SK-N-SH (cell line): ENCODE measurements around the gene LGALS9C. TPM values are rescaled to one million over a fixed set of nuclear protein-coding genes. Genes with fewer than 3 reads are reported as not detected.
"Not testable (repeated sequence)": the region's sequence is repeated elsewhere in the genome, so short reads cannot be mapped to it uniquely, and the experiment has no call there.

ENCODE experiments used
- CTCF ChIA-PET: fragments of 300-600, 350-600 bp; formaldehyde crosslinking; extraction: SDS; loops from one replicate; lab custom pipeline; 2021; lab: Yijun Ruan, JAX
- POLR2A ChIA-PET: fragments of 350-600 bp; sonication (Branson Sonifier 250); formaldehyde crosslinking; extraction: SDS; loops from one replicate; lab custom pipeline; 2020; ENCODE audit warnings: antibody characterized with exemption, inconsistent platforms; lab: Yijun Ruan, JAX
- DNase-seq: peaks from one replicate; pipeline ENCODE4 v3.0.0; 2012
- H2AFZ ChIP-seq: fragments of 200-600 bp; sonication (generic); 2 replicates; pipeline ENCODE4 v1.8.1; 2016; ENCODE audit warnings: antibody characterized with exemption, mild to moderate bottlenecking, low read depth
- H3F3A ChIP-seq: fragments of 200-600 bp; sonication (generic); replicated peaks from 2 replicates; pipeline ENCODE3; 2016; ENCODE audit warnings: antibody characterized with exemption, mild to moderate bottlenecking; ENCODE audit not compliant: insufficient read depth
- H3K27ac ChIP-seq, 2 experiments: fragments of 200-500 bp in 1 of 2; fragments of 200-600 bp in 1 of 2; sonication (Bioruptor generic) in 1 of 2; sonication (generic), shearing (Covaris generic) in 1 of 2; 2 replicates each; pipeline versions ENCODE4 v1.5.1 to v1.6.1; 2014 to 2016; ENCODE audit warnings: low read depth in 2 of 2, inconsistent platforms in 1 of 2, low read length in 1 of 2, mild to moderate bottlenecking in 1 of 2, mixed read lengths in 1 of 2
- H3K27me3 ChIP-seq: fragments of 200-600 bp; sonication (generic), shearing (Covaris generic); 2 replicates; pipeline ENCODE4 v1.6.1; 2016; ENCODE audit warnings: mixed run types; ENCODE audit not compliant: insufficient read depth
- H3K36me3 ChIP-seq, 2 experiments: fragments of 200-500 bp in 1 of 2; fragments of 200-600 bp in 1 of 2; sonication (Bioruptor generic) in 1 of 2; sonication (generic) in 1 of 2; replicated peaks in 1 of 2; 2 replicates each; pipeline versions ENCODE3 to v1.5.1; 2014 to 2016; ENCODE audit warnings: low read length in 1 of 2, mild to moderate bottlenecking in 1 of 2; ENCODE audit not compliant: insufficient read depth in 2 of 2, control insufficient read depth in 1 of 2
- H3K4me1 ChIP-seq, 2 experiments: fragments of 200-500 bp in 1 of 2; fragments of 200-600 bp in 1 of 2; sonication (Bioruptor generic) in 1 of 2; sonication (generic), shearing (Covaris generic) in 1 of 2; 2 replicates each; pipeline versions ENCODE4 v1.5.1 to v1.6.1; 2014 to 2016; ENCODE audit warnings: low read depth in 1 of 2, low read length in 1 of 2, mixed run types in 1 of 2; ENCODE audit not compliant: insufficient read depth in 2 of 2, control insufficient read depth in 1 of 2
- H3K4me2 ChIP-seq: fragments of 200-600 bp; sonication (generic), shearing (Covaris generic); 2 replicates; pipeline ENCODE4 v1.6.1; 2017; ENCODE audit warnings: mixed run types
- H3K4me3 ChIP-seq, 2 experiments: fragments of 200-500 bp in 1 of 2; fragments of 200-600 bp in 1 of 2; sonication (Bioruptor generic) in 1 of 2; sonication (generic), shearing (Covaris generic) in 1 of 2; 2 replicates each; pipeline versions ENCODE4 v1.5.1 to v1.8.1; 2014 to 2016; ENCODE audit warnings: low read depth in 2 of 2, inconsistent platforms in 1 of 2, low read length in 1 of 2, mild to moderate bottlenecking in 1 of 2, mixed read lengths in 1 of 2, moderate library complexity in 1 of 2
- H3K79me2 ChIP-seq: fragments of 200-600 bp; sonication (generic); 2 replicates; pipeline ENCODE4 v1.8.1; 2017; ENCODE audit warnings: mild to moderate bottlenecking; ENCODE audit not compliant: insufficient read depth
- H3K9ac ChIP-seq: fragments of 200-600 bp; sonication (generic); 2 replicates; pipeline ENCODE4 v1.6.1; 2017; ENCODE audit warnings: mixed run types
- H3K9me2 ChIP-seq: fragments of 200-600 bp; sonication (generic); 2 replicates; pipeline ENCODE4 v1.6.1; 2017; ENCODE audit warnings: mixed run types
- H3K9me3 ChIP-seq: fragments of 200-600 bp; sonication (generic); 2 replicates; pipeline ENCODE4 v1.6.1; 2017; ENCODE audit warnings: mixed run types, mild to moderate bottlenecking, moderate library complexity
- H4K20me1 ChIP-seq: fragments of 200-600 bp; sonication (generic); 2 replicates; pipeline ENCODE4 v1.6.1; 2017; ENCODE audit warnings: mild to moderate bottlenecking, mixed run types; ENCODE audit not compliant: insufficient read depth
- WGBS: methylation state at CpG from one replicate; pipeline ENCODE4 v1.1.6; 2017; ENCODE audit warnings: low lambda C conversion rate; 5-methylcytosine and 5-hydroxymethylcytosine counted together
- polyA plus RNA-seq, 3 experiments: library from polyadenylated mRNA; depleted of rRNA; stranded (reverse); fragments of >200 nt; gene quantifications; 2 replicates each; pipeline ENCODE4 v1.2.3, GENCODE V29; 2012

LGALS9C gene
- polyA plus RNA-seq, 1 of the 3 experiments (the other 2 are of a cell fraction): not detected

DNA sequence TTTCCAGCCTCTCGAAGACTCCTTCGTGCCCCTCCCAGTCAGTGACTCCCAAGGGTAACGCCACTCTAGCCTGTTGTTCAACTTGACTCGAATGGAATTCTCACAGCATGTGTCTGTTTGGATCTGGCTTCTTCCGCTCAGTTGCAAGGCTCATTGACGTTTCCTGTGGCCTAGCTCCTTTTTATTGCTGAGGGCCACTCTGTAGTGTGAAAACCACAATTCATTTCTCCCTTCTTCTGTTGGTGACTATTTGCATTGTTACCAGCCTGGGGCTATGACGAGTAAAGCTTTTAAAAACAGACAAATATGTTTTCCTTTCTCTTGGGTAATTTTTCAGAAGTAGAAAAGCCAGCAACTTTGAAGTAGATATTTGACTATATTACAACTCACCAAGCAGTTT, 1.8 kb upstream of the LGALS9C start:
- 48% methylated on average over 4 of the region's 7 CpGs for WGBS
- H4K20me1 ChIP-seq, H3K36me3 ChIP-seq, H3K27me3 ChIP-seq, H3K27ac ChIP-seq, H3K9me3 ChIP-seq, H3K4me1 ChIP-seq, H3K79me2 ChIP-seq, CTCF ChIA-PET, DNase-seq, H3K9me2 ChIP-seq, H3K4me2 ChIP-seq, H3K4me3 ChIP-seq, H3F3A ChIP-seq, H2AFZ ChIP-seq, POLR2A ChIA-PET, H3K9ac ChIP-seq: not testable (repeated sequence)

DNA sequence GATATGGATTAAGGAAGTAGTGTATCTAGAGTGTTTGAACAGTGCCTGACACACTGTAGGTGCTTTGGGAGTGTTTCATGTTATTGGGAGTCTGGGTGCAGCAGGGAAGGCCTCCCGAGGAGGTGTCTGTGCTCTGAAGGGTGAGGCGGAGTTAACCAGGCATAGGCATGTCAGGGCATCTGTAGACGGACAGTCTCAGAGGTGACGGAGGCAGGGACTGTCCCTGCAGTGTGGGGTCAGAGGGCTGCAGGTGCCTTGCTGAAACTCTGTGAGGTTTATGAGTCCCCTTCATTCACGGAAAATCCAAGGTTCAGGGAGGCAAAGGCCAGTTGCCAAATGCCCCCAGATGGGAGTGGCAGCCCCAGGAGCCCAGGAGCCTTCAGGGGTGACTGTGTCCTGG, 778 bp downstream of the LGALS9C start:
- CTCF ChIA-PET, H3K27ac ChIP-seq, H3K4me1 ChIP-seq, H3F3A ChIP-seq, DNase-seq, H3K9ac ChIP-seq, H3K79me2 ChIP-seq, H3K4me2 ChIP-seq, H4K20me1 ChIP-seq, H3K4me3 ChIP-seq, H3K27me3 ChIP-seq, H3K36me3 ChIP-seq, POLR2A ChIA-PET, H2AFZ ChIP-seq, H3K9me2 ChIP-seq, H3K9me3 ChIP-seq: not testable (repeated sequence)
- WGBS: no CpG with 5 or more reads among the region's 5 CpGs

GRCh38 chr17:18478362-18478761, 1.8 kb downstream of the LGALS9C start:
- H3K27me3 ChIP-seq, POLR2A ChIA-PET: not testable (repeated sequence)
- WGBS: no CpG with 5 or more reads among the region's 12 CpGs

DNA sequence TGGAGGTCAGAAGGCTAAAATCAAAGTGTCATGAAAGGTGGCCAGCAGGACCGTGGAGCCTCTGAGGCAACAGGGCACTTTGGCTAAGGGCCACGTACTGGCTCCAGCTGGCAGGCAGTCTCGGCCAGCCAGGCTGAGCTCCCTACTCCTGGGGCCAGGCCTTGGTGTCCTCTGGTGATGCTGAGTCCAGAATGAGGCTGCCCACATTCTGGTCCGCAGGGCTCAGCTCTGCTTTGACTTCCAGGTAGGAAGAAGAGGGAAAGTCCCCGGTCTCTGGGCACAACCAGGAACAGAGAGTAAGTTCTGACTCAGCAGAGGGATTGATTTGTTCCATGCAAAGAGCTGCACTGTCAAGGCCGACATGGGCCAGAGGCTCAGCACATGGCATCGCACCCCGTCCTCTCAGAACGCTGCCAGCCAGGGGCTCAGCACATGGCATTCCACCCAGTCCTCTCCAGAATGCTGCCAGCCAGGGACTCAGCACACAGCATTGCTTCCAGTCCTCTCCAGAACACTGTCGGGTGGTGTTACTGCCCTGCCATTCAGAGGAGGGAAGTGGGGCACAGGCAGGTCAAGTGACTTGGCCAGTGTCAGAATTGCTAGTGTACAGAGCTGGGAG, 2.5 kb downstream of the LGALS9C start:
- H3K36me3 ChIP-seq, H3K9ac ChIP-seq, H3K27me3 ChIP-seq, DNase-seq, H3F3A ChIP-seq, CTCF ChIA-PET, H3K27ac ChIP-seq, H3K79me2 ChIP-seq, H3K4me2 ChIP-seq, H4K20me1 ChIP-seq, H3K9me2 ChIP-seq, H2AFZ ChIP-seq, POLR2A ChIA-PET, H3K4me3 ChIP-seq, H3K4me1 ChIP-seq, H3K9me3 ChIP-seq: not testable (repeated sequence)
- no CpG with 5 or more reads among the region's 10 CpGs for WGBS

More at GRCh38 chr17:18478362-18478761, 1.8 kb downstream of the LGALS9C start:
- H3K4me1 ChIP-seq, DNase-seq, H2AFZ ChIP-seq, H3K36me3 ChIP-seq, H3K9ac ChIP-seq, H3K9me3 ChIP-seq, H3K79me2 ChIP-seq, CTCF ChIA-PET, H3K9me2 ChIP-seq, H3K27ac ChIP-seq, H3F3A ChIP-seq, H3K4me2 ChIP-seq, H3K4me3 ChIP-seq, H4K20me1 ChIP-seq: not testable (repeated sequence)

GRCh38 chr17:18481775-18482174, 5.2 kb downstream of the LGALS9C start:
- DNase-seq, H4K20me1 ChIP-seq, H3K9me2 ChIP-seq, H3F3A ChIP-seq, H3K4me3 ChIP-seq, H3K27ac ChIP-seq, H3K9me3 ChIP-seq, H3K4me1 ChIP-seq, H3K36me3 ChIP-seq, H3K9ac ChIP-seq, H3K27me3 ChIP-seq, POLR2A ChIA-PET, H3K4me2 ChIP-seq, H3K79me2 ChIP-seq, H2AFZ ChIP-seq, CTCF ChIA-PET: not testable (repeated sequence)
- WGBS: no CpG with 5 or more reads among the region's 3 CpGs

GRCh38 chr17:18485936-18486464, 9.4 kb downstream of the LGALS9C start:
- POLR2A ChIA-PET, H3K9me3 ChIP-seq: not testable (repeated sequence)

More at GRCh38 chr17:18485936-18486464, 9.4 kb downstream of the LGALS9C start:
- H3K9me2 ChIP-seq, H3F3A ChIP-seq, CTCF ChIA-PET, H3K4me1 ChIP-seq, H3K4me2 ChIP-seq, H3K27me3 ChIP-seq, H3K27ac ChIP-seq, H3K9ac ChIP-seq, H3K36me3 ChIP-seq, H3K4me3 ChIP-seq, DNase-seq, H3K79me2 ChIP-seq, H2AFZ ChIP-seq, H4K20me1 ChIP-seq: not testable (repeated sequence)
- no CpG with 5 or more reads among the region's 10 CpGs for WGBS
